GM20431 (cell line): ENCODE results near the gene SRSF4.
"Not testable (repeated sequence)": the region's sequence is repeated elsewhere in the genome, so short reads cannot be mapped to it uniquely, and the experiment has no call there.

Experiments used
- in situ Hi-C: fragments of 300-500 bp; cut with MseI, MboI; formaldehyde crosslinking; loops from one replicate; pipeline ENCODE4 v1.15.0; 2020; ENCODE audit warnings: low sequenced_read_pairs; ENCODE audit not compliant: unreplicated experiment

The SRSF4 gene

GRCh38 chr1:29167904-29168303, 13.8 kb downstream of the SRSF4 start:
- in situ Hi-C loops: no loop called here

- in situ Hi-C loops: no loop called here
Measured at GRCh38 chr1:29166291-29166878, 15.3 kb downstream of the SRSF4 start.

GRCh38 chr1:29164588-29164987, 17.1 kb downstream of the SRSF4 start:
- in situ Hi-C loops: no loop called here

- in situ Hi-C loops: no loop called here
Measured at GRCh38 chr1:29162476-29163138, 19.1 kb downstream of the SRSF4 start.

DNA sequence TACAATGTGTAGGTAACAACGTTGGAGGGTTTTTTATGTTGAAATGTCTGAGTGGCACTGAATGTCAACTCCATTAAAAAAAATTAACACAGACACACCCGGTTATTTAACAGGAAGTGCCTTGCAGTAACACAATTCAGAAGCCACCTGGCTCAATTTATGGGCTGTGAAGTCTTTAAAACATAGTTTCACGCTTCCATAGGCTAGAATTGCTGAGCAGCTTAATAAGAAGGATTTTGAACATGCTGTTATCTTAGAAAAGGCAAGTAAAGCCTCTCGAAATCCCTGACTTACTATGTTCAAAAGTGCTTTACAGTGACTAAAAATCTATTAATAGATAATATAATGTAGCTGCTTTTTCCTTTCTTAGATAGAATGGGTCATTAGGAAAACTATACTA, 19.7 kb downstream of the SRSF4 start:
- in situ Hi-C loops: no loop called here

GRCh38 chr1:29159773-29160172, 21.9 kb downstream of the SRSF4 start:
- in situ Hi-C loops: no loop called here

DNA sequence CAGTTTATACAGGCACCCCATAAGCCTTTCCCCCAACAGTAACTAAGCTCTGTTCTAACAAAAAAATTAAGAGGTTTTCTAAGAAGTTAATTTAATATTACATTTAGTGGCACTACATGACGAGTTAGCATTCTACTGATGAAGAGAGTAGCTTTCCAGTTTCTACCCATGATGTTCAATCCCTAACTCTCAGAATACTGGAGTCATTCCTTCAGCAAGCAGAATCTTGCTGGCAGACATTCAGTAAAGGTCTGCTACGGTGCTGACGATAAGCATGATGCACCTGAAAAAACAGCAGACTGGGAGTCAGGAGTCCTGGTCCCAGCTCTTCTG, 24.5 kb downstream of the SRSF4 start:
- in situ Hi-C loops: no loop called here

DNA sequence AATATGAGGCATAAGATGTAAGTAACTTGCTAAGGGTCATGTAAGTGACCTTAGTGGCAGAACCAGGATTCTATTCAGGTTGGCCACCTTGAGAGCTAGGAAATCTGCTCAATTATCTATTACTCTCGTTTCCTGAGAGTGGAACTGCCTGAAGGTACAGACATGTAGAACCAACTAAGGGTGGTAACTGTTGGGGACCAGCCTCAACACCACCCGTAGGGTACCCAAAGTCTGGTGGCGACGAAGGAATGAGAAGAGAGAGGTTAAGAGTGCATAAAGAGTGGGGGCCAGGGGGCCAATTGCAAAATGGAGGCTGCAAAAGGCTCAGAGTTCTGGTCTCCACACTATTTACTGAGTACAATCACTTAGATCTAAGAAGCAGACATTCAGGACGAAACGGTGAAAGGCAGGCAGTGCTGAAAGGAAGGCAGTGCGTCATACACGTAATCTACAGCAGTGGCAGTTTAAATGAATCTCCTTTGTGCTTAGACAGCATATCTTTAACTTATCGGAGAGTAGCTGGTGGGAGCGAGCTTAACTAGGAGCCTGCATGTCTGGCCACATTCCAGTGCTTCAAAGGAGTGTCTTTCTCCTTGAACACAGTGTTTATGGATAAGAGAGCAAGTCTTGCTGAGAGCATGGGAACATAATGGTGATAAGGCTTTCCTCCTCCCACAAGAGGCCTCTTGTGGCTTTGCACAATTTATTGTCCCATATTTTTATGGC, 25.0 kb downstream of the SRSF4 start:
- in situ Hi-C loops: no loop called here

GRCh38 chr1:29152046-29152805, 29.5 kb downstream of the SRSF4 start:
- in situ Hi-C loops: no loop called here

DNA sequence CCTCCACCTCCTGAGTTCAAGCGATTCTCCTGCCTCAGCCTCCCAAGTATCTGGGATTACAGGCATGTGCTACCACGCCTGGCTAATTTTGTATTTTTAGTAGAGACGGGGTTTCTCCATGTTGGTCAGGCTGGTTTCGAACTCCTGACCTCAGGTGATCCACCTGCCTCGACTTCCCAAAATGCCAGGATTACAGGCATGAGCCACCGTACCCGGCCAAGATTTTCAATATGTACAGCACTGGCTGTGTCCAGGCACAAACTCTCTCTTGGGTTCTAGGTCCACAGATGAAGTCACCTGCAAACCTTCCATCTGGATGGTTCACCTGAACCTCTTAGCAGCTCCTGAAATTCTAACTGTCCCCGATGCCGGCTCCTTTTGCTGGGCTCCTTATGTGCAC, 31.4 kb downstream of the SRSF4 start:
- in situ Hi-C loops: not testable (repeated sequence)

- in situ Hi-C loops: no loop called here
Measured at GRCh38 chr1:29148656-29149491, 32.8 kb downstream of the SRSF4 start.

- in situ Hi-C loops: no loop called here
Measured at GRCh38 chr1:29145739-29146437, 35.8 kb downstream of the SRSF4 start.

DNA sequence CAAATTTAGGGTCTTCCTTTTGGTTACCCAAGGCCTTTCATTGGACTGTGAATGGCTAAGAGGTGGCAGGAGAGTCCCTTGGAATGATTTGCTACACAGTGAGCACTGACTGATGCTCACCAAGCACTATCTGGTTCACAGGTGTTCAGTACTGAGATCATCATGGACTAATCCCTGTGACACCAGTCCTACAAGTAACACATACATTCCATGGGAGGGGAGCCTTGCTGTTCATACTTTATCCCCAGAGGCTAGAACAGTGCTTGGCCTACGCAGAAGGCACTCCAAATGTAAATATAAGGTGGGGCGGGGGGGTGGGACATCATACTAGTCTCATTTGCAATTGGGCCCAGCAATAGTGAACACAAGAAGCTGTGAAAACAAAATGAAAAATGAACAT, 37.5 kb downstream of the SRSF4 start:
- in situ Hi-C loops: no loop called here

- in situ Hi-C loops: no loop called here
Measured at GRCh38 chr1:29142714-29143113, 39.0 kb downstream of the SRSF4 start.

GRCh38 chr1:29136391-29136915, 45.2 kb downstream of the SRSF4 start:
- in situ Hi-C loops: no loop called here

GRCh38 chr1:29134695-29135028, 47.0 kb downstream of the SRSF4 start:
- in situ Hi-C loops: no loop called here

DNA sequence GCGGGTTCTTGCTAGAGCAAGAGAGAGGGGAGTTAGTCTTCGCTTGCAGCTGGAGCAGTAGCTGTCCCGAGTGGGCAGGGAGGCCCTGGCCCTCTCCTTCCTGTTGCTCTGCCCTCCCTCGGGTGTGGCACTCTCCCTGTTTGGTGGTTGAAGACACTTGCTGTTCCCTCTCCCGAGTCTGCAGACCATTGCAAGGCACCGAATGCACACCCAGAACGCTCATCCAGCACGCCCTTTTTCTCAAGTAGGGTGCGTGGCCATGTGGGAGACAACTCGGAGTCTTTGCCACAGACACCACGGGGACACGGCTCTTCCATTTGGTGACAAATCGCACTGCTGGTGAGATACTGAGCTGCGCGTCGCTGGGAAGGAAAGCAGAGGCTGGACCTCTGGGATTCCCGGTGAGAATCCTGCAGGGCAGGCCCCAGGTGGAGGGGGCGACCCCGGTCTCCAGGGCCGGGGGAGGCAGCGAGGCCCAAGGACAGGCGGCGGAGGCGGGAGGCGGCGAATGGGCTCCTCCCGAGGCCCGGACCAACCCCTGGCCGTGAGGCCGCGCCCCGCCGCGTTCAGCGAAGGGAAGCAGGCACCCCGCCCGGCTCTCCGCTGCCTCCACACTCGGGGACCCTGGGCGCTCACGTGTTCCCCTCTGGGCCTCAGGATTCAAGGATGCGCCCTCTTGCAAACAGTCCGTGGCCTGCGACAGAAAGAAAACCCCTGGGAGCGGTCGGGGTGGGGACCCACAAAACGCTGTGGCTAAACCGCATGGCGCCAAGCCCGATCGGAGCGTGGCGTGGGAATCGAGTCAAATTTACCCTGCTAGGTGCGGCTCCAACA, 47.6 kb downstream of the SRSF4 start:
- in situ Hi-C loops: no loop called here

- in situ Hi-C loops: not testable (repeated sequence)
Measured at GRCh38 chr1:29131056-29131455, 50.6 kb downstream of the SRSF4 start.

DNA sequence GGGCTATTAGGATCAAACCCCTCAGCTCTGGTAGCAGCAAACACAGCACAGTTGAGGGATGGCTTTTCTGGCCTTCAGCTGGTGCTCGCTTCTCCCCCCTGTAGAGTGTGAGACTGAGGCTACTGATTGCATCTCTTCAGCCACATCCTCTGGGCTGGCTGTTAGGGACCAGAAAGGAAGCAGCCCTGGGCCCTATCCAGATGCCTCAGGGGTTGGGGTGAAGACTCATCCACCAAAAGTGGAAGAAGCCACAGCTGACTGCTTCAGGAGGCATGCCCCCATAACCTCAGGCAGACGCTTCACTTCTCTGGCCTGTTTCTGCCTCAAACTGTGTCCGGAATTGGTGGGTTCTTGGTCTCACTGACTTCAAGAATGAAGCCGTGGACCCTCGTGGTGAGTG, 51.8 kb downstream of the SRSF4 start:
- in situ Hi-C loops: no loop called here
